ENCODE results near the gene NME3.

The NME3 gene

GRCh38 chr16:1724491-1724890, 46.9 kb downstream of the NME3 start:
- DNase-seq (ENCODE audit: low read depth), result no peak

DNA sequence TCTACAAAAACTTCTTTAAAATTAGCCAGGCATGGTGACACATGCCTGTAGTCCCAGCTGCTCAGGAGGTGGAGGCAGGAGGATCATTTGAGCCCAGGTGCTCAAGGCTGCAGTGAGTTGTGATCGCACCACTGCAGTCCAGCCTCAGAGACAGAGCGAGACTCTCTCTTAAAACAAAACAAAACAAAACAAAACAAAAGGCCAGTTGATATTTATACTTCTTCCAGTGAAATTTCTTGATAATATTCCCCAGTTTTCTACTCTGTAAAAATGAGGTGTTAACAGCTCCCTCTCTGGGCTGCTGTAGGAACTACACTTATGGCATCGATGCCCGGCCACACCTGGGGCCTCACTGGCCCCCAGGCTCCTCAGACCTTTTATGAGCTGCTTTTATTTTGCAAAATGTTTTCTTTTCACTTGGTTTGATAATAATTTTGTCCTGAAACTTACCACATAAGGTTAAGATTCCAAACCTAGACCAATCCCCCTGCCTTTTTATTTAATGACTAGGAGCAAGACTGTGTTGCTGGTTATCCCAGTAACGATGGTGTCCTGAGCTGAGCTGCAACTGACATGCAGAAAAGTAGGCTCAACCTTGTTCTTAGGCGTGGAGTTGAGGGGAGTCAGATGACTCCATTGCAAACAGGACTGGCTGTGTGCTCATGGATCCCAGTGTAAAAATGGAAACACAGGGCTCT, 47.7 kb downstream of the NME3 start:
- peak; percentile 24 for DNase-seq (ENCODE audit: low read depth)

DNA sequence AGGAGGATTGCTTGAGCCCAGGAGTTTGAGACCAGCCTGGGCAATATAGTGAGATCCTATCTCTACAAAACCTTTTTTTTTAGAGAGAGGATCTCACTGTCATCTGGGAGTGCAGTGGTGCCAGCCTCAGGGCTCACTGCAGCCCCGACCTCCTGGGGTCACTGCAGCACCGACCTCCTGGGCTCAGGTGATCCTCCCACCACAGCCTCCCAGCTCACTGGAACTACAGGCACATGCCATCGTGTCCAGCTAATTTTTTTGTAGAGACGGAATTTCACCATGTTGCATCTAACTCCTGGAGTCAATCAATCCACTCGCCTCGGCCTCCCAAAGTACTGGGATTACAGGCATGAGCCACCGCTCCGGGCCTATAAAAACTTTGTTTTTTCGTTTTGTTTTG, 50.0 kb downstream of the NME3 start:
- DNase-seq (ENCODE audit: low read depth), result no peak

Measured in activated gamma-delta T cell treated with anti-CD3 and anti-CD28 coated beads, Interleukin-2, amount 50 U/mL, for 16 hours (primary cell).